ENCODE data around the gene DLG5.

GRCh38 chr10:77971804-77972144 is 45.2 kb upstream of the DLG5 start:
- no peak for TF ChIP-seq CTCF (IDR thresholded peaks at IDR 0.05)
- TF ChIP-seq EZH2 (IDR thresholded peaks at IDR 0.05; ENCODE audit: borderline replicate concordance, insufficient read depth, low read depth, low read length, poor library complexity, severe bottlenecking), result no peak
